SU-DHL-6 (cell line): Measurements from ENCODE around the gene TSACC.

Experiments
- EZH2phosphoT487 ChIP-seq: fragments of 200-600 bp; sonication (generic), shearing (Covaris generic); conservative IDR thresholded peaks from 2 replicates; pipeline ENCODE4 v1.6.1; 2018; ENCODE audit warnings: mild to moderate bottlenecking, antibody characterized with exemption, low read length, moderate library complexity, mixed read lengths
- TF ChIP-seq, protein P1 (sequence below): fragments of 200-600 bp; sonication (generic); IDR thresholded peaks from one replicate; pipeline ENCODE4 v1.5.1; 2017; ENCODE audit warnings: antibody characterized with exemption, mild to moderate bottlenecking, low read length, moderate library complexity; ENCODE audit not compliant: insufficient read depth, poor library complexity, severe bottlenecking

DNA sequence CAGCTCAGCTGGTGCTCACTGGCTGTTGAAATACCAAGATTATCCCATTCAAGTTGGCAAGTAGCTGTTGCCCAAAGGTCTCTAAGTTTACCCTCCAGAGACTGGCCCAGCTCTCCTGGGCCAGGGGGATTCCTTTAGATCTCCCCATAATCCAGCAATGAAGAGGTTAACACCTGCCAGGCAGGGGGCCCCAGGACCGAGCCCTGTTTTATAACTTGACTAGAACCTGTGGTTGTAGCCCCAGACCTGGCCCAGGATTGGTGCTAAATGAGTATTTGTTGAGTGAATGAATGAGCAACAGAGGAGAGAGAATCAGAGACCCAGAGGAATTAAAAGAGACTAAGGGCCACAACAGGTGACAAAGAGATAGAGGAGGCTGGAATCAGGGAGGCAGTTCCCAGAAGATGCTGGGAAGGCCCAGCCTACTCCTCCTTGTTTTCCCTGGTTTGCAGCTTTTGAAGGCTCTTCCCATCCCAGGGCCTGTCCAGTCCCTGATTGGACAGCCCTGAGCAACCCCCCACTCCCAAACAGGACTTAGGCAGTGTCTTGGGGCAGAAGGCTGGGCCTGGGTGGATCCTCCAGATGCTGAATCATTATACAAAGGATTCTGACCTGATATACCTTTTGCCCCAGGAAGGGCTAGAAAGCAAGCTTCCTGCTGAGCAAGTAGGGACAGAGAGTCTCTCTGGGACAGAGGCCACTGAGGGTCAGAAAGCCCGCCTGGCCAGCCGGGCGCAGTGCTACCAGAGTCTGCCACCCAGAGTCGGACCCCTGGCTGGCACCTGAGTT, 28.2 kb downstream of the TSACC start:
- TF ChIP-seq EZH2phosphoT487 = no peak
- TF ChIP-seq, protein P1, sequence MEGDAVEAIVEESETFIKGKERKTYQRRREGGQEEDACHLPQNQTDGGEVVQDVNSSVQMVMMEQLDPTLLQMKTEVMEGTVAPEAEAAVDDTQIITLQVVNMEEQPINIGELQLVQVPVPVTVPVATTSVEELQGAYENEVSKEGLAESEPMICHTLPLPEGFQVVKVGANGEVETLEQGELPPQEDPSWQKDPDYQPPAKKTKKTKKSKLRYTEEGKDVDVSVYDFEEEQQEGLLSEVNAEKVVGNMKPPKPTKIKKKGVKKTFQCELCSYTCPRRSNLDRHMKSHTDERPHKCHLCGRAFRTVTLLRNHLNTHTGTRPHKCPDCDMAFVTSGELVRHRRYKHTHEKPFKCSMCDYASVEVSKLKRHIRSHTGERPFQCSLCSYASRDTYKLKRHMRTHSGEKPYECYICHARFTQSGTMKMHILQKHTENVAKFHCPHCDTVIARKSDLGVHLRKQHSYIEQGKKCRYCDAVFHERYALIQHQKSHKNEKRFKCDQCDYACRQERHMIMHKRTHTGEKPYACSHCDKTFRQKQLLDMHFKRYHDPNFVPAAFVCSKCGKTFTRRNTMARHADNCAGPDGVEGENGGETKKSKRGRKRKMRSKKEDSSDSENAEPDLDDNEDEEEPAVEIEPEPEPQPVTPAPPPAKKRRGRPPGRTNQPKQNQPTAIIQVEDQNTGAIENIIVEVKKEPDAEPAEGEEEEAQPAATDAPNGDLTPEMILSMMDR = no peak
